Right lobe of liver (tissue), 4 donors: Measurements from ENCODE around the gene DNAJB9.

Experiments
- POLR2A ChIP-seq: fragments of 450-650 bp; IDR thresholded peaks from one replicate; pipeline ENCODE4 v1.6.1; 2017; ENCODE audit warnings: antibody characterized with exemption, mild to moderate bottlenecking
- TF ChIP-seq, protein P1 (sequence below), 4 donors: fragments of 200-600 bp in 3 of 4; fragments of 450-650 bp in 1 of 4; IDR thresholded peaks; one replicate each; pipeline versions ENCODE4 v1.5.1 to v1.8.0; 2016 to 2022; ENCODE audit warnings: antibody characterized with exemption in 4 of 4, mild to moderate bottlenecking in 2 of 4
- donor health status: DM: no; HTN: no; CAD: no.
- donor health status: DM: no; HTN: no; CAD: no.
- donor health status: DM: no; HTN: yes; CAD: no.

DNA sequence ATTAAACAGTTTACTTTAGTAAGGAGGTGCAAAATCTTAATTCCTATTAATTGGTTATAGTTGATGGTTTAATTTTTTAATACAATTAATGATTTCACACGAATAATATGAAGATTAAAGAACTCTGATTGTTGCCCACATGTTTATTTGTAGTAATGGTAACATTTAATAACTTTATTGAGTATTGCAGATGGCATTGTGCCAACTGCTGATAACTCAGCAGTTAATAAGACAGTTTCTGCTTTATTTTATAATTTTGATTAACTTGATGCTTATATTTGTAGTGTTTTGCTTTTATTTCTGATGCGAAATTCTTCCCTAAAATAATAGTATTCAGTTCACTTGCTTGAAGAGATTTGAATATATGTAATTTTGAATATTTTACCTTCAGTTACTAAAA is 2.8 kb downstream of the DNAJB9 start:
- TF ChIP-seq, protein P1, sequence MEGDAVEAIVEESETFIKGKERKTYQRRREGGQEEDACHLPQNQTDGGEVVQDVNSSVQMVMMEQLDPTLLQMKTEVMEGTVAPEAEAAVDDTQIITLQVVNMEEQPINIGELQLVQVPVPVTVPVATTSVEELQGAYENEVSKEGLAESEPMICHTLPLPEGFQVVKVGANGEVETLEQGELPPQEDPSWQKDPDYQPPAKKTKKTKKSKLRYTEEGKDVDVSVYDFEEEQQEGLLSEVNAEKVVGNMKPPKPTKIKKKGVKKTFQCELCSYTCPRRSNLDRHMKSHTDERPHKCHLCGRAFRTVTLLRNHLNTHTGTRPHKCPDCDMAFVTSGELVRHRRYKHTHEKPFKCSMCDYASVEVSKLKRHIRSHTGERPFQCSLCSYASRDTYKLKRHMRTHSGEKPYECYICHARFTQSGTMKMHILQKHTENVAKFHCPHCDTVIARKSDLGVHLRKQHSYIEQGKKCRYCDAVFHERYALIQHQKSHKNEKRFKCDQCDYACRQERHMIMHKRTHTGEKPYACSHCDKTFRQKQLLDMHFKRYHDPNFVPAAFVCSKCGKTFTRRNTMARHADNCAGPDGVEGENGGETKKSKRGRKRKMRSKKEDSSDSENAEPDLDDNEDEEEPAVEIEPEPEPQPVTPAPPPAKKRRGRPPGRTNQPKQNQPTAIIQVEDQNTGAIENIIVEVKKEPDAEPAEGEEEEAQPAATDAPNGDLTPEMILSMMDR (IDR thresholded peaks at IDR 0.05) = no peak
- TF ChIP-seq POLR2A = no peak
